ENCODE measurements around the gene PNPLA5. TPM values are rescaled to one million over a fixed set of nuclear protein-coding genes. Genes with fewer than 3 reads are reported as not detected.
A peak's percentile ranks its signal among the peaks of the same experiment; 100 is the strongest.
"Not testable (repeated sequence)": the region's sequence is repeated elsewhere in the genome, so short reads cannot be mapped to it uniquely, and the experiment has no call there.

The PNPLA5 gene, protein sequence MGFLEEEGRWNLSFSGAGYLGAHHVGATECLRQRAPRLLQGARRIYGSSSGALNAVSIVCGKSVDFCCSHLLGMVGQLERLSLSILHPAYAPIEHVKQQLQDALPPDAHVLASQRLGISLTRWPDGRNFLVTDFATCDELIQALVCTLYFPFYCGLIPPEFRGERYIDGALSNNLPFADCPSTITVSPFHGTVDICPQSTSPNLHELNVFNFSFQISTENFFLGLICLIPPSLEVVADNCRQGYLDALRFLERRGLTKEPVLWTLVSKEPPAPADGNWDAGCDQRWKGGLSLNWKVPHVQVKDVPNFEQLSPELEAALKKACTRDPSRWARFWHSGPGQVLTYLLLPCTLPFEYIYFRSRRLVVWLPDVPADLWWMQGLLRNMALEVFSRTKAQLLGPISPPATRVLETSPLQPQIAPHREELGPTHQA
- not detected for polyA plus RNA-seq (ENCODE audit: insufficient read length)

GRCh38 chr22:43891360-43892182 lies at the start of gene PNPLA5:
Gene PNPLA5, minus strand, starts transcription at chr22:43892013. Its CDS starts 133 bp downstream, at chr22:43891880.
- DNase-seq (ENCODE audit: low read depth) = no peak

DNA sequence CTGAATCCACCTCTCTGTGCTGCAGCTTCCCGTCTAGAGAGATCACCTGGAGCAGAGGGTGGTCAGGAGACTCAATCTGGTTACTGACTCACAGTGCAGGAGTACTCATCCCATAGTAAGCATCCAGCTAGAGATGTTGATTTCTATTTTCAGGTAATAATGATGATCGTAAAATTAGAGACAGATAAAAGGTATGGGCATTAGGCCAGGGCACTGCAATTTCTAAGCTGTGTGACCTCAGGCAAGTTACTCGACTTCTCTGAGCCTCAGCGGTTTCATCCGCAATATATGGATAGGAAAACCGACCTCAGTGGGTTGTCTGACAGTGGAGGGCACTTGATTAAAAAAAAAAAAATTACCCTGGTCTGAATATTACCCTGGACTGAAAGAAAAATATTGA lies 49.6 kb upstream of the PNPLA5 start:
- DNase-seq (ENCODE audit: low read depth) = no peak

DNA sequence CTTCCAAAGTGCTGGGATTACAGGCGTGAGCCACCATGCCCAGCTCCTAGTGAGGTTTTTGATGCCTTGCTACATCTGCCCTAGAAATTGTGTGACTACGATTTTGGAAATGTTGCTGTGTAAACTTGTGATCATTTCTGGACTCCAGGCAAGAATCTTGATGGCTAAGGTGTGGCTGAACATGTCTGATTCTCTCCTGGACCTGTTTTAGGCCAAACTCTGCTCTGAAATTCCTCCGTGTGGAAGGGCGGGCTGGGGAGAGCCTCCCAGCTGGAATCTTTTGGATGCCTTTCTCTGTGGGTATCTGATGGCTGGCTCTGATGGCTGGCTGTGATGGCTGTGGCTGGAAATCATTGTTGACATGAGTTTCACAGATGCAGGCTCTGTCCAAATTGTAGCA lies 40.0 kb upstream of the PNPLA5 start:
- no peak for DNase-seq (ENCODE audit: low read depth)

DNA sequence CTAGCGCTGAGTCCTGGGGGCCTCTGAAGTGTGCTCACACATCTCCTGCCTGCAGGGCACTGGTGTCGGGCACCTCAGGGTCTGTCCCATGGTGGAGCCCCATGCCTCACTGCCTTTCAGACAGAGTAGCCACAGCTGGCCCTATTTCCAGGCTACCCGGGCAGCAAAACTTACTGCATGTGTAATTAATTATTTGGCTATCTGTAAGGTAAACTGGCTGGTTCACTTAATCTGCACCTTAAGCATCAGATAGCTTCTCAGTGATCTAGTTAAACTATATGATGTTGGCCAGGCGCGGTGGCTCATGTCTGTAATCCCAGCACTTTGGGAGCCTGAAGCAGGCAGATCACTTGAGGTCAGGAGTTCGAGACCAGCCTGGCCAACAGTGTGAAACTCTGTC lies 37.1 kb upstream of the PNPLA5 start:
- no peak for DNase-seq (ENCODE audit: low read depth)

GRCh38 chr22:43928468-43928867 lies 36.7 kb upstream of the PNPLA5 start:
- DNase-seq (ENCODE audit: low read depth) = no peak

DNA sequence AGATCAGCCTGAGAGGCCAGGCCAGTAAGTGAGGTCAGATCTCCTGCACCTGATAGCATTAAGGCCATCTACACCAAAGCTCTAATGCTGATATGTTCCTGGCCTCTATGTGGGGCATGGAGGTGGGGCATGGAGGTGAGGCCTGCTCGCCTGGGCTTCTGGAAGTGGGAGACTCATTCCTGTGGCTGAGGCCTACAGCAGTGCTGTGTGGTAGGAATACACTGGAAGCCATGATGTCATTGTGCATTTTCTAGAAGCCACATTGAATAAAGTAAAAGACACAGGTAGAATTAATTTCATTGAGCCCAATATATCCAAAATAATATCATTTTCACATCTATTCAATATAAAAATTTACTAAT lies 34.5 kb upstream of the PNPLA5 start:
- no peak for DNase-seq (ENCODE audit: low read depth)

DNA sequence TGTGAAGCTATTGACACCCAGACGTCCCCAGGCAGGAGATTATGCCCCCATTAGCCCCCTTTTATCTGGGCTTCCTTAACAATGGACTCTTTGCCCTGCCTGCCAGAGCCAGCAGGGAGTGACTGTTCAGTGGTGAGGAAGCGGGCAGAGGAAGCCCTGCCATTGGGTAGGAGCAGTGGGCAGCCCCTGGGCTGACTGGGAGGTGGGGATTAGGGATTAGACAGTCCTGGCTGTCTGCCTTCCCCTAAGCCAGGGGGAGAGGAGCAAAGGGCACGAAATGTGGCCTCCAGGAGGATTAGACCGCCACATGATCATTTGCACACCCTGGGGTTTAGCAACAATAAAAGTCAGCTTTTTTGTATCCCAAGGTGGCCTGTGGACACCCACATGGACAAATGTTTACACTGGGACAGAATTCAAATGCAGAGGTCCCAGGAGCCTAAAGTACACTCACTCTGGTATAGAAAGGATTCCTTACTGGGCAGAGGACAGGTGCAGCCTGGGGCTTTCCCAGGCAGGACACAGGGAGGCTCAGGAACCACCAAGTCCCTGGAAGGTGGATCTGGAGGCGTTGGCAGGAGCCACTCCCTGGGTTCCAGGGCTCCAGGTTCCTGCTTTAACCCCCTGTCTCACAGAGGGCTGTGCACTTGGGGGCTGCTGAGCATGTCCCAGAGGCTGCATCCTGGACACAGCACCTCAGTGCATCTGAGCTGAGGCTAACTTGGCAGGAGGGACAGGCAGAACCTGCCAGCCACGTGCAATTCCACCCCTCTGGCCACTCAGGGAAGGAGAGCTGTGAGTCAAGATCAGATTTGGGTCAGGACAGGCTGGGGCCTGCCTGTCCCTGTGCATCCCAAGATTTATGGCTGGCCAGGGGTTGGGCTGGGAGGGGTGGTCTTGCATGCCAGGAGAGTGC lies 33.9 kb upstream of the PNPLA5 start:
- no peak for DNase-seq (ENCODE audit: low read depth)

GRCh38 chr22:43924877-43925276 lies 33.1 kb upstream of the PNPLA5 start:
- DNase-seq (ENCODE audit: low read depth) = no peak

DNA sequence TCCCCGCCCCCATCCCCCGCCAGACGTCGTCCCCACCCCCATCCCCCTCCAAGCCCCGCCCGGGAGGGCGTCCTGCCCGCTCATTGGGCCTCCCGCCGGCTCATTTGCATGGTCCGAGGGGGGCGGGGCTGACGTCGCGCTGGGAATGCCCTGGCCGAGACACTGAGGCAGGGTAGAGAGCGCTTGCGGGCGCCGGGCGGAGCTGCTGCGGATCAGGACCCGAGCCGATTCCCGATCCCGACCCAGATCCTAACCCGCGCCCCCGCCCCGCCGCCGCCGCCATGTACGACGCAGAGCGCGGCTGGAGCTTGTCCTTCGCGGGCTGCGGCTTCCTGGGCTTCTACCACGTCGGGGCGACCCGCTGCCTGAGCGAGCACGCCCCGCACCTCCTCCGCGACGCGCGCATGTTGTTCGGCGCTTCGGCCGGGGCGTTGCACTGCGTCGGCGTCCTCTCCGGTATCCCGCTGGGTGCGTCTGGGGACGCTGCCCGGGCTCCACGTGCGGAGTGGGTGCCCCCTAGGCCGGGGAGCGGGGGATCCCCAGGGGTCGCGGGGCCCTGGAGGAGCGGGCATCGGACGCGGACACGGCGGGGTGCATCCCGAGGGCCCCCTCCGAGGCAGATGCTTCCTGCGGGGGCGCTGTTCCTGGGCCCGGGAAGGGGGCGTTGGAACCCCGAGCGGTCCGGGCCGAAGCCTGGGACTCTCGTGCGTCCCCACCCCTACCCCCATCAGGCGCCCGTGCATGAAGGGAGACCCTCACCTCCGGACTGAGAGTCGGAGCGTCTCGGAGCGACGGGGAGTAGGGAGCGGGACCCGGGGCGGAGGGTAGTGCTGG lies 32.0 kb upstream of the PNPLA5 start, which contains the start of gene PNPLA3:
PNPLA3 (plus strand) TSS at position 175 of the 834 bp plus-strand sequence; CDS start at position 282, 107 bp downstream.
- DNase-seq (ENCODE audit: low read depth) = peak; percentile 34

DNA sequence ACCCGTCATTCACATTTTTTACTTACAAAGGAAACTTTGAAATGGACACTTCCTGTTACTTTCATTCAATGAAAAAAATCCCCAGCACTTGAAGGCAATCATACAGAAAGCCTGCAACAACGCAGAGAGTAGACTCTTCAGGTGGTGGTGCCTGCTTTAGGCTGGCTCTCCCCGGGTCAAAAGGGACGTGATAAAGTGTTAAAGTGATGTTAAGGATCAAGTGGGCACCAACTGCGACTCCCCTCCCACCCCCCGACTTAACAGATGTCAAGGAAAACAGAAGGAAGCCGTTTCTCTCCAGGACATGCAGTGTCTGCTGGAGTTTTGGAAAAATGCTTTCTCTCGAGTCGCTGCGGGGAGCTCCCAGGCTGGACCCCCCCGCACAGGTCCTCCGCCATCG lies 31.4 kb upstream of the PNPLA5 start:
- DNase-seq (ENCODE audit: low read depth) = no peak

GRCh38 chr22:43922123-43922522 lies 30.3 kb upstream of the PNPLA5 start:
- DNase-seq (ENCODE audit: low read depth) = no peak

- DNase-seq (ENCODE audit: low read depth) = no peak
Measured at GRCh38 chr22:43921370-43921769, 29.6 kb upstream of the PNPLA5 start.

GRCh38 chr22:43919106-43919973 lies 27.5 kb upstream of the PNPLA5 start:
- no peak for DNase-seq (ENCODE audit: low read depth)

DNA sequence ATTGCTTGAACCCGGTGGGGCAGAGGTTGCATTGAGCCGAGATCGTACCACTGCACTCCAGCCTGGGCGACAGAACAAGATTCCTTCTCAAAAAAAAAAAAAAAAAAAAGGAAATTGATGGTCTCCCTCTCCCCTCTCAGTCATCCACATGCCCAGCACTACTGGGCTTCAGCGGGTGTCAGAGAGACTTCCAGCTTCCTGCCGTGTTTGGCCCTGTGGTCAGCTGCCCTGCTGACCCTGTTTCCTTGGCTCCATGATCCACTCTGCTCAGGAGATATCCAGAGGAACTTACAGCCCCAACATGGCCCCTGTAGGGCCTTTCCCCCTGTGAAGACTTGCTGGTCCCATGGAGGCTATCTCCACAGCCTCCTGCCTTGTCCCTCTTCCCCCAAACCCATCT lies 25.7 kb upstream of the PNPLA5 start:
- no peak for DNase-seq (ENCODE audit: low read depth)

- DNase-seq (ENCODE audit: low read depth) = no peak
Measured at GRCh38 chr22:43911351-43911750, 19.5 kb upstream of the PNPLA5 start.

- no peak for DNase-seq (ENCODE audit: low read depth)
Measured at GRCh38 chr22:43910178-43910695, 18.4 kb upstream of the PNPLA5 start.

DNA sequence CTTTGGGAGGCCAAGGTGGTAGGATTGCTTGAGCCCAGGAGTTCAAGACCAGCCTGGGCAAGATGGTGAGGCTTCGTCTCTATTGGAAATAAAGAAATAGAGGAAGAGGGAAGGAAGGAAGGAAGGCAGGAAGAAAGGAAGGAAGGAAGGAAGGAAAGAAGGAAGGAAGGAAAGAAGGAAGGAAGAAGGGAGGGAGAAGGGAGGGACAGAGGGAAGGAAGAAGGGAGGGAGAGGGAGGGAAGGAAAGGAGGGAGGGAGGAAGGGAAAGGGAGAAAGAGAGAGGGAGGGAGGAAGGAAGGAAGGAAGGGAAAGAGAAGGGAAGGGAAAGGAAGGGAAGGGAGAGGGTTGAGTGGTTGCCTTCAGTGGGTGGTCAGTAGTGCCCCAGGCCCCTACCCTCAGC lies 17.9 kb upstream of the PNPLA5 start:
- no peak for DNase-seq (ENCODE audit: low read depth)

- DNase-seq (ENCODE audit: low read depth) = no peak
Measured at GRCh38 chr22:43905681-43906080, 13.9 kb upstream of the PNPLA5 start.

DNA sequence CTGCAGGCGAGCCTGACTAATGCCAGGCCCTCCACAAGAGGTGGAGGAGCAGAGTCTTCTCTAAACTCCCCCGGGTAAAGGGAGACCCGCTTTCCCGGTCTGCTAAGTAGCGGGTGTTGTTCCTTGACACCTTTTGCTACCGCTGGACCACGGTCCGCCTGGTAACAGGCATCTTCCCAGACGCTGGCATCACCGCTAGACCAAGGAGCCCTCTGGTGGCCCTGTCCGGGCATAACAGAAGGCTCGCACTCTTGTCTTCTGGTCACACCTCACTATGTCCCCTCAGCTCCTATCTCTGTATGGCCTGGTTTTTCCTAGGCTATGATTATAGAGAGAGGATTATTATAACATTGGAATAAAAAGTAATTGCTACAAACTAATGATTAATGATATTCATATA lies 12.6 kb upstream of the PNPLA5 start:
- DNase-seq (ENCODE audit: low read depth) = not testable (repeated sequence)

GRCh38 chr22:43903033-43903432 lies 11.2 kb upstream of the PNPLA5 start:
- DNase-seq (ENCODE audit: low read depth) = not testable (repeated sequence)
